Mononuclear cell (primary cell): ENCODE data around the gene SZT2. TPM values are rescaled to one million over a fixed set of nuclear protein-coding genes. Genes with fewer than 3 reads are reported as not detected.
"Not testable (repeated sequence)": the region's sequence is repeated elsewhere in the genome, so short reads cannot be mapped to it uniquely, and the experiment has no call there.

Experiments used
- H3K27me3 ChIP-seq: 2 replicates; pipeline ENCODE4 v1.6.0; 2011; ENCODE audit warnings: low read length, control low read depth; ENCODE audit not compliant: insufficient read depth
- H3K4me1 ChIP-seq: 2 replicates; pipeline ENCODE4 v1.5.1; 2011; ENCODE audit warnings: mild to moderate bottlenecking, low read length, control low read depth; ENCODE audit not compliant: insufficient read depth
- H3K4me3 ChIP-seq: 2 replicates; pipeline ENCODE4 v1.5.1; 2011; ENCODE audit warnings: mild to moderate bottlenecking, low read length, moderate library complexity
- H3K9me3 ChIP-seq: 2 replicates; pipeline ENCODE4 v1.5.1; 2011; ENCODE audit warnings: low read depth, mild to moderate bottlenecking, control low read depth, low read length
- total RNA-seq: library from RNA; depleted of rRNA; stranded (reverse); fragments of >200 nt; gene quantifications from one replicate; pipeline ENCODE4 v1.2.3, GENCODE V29; 2012

Gene SZT2
- total RNA-seq, 1 donor = 26.9 TPM

- Histone ChIP-seq H3K4me1 (no peaks in the 10 kb centered on the region), H3K4me3 (no peak overlapping the region), H3K27me3 (no peaks in the 10 kb centered on the region), H3K9me3 (no peaks in the 10 kb centered on the region)
Measured at GRCh38 chr1:43481491-43481890, 91.8 kb downstream of the SZT2 start.

- H3K27me3 ChIP-seq = no peaks in the 10 kb centered on the region
- no peak overlapping the region for H3K4me3 ChIP-seq
- H3K4me1 ChIP-seq = no peaks in the 10 kb centered on the region
- H3K9me3 ChIP-seq = no peaks in the 10 kb centered on the region
Measured at GRCh38 chr1:43482215-43482614, 92.5 kb downstream of the SZT2 start.

GRCh38 chr1:43484367-43484766 is 94.7 kb downstream of the SZT2 start:
- Histone ChIP-seq H3K27me3 (no peaks in the 10 kb centered on the region), H3K4me3 (no peak overlapping the region), H3K9me3 (peaks cover 10% of the 10 kb centered on the region), H3K4me1 (no peaks in the 10 kb centered on the region)

GRCh38 chr1:43488165-43488564 is 98.5 kb downstream of the SZT2 start:
- Histone ChIP-seq H3K9me3 (peaks cover 10% of the 10 kb centered on the region), H3K4me3 (no peak overlapping the region), H3K27me3 (no peaks in the 10 kb centered on the region), H3K4me1 (no peaks in the 10 kb centered on the region)

- Histone ChIP-seq H3K4me1 (no peaks in the 10 kb centered on the region), H3K27me3 (no peaks in the 10 kb centered on the region), H3K9me3 (peaks cover 10% of the 10 kb centered on the region), H3K4me3 (no peak overlapping the region)
Measured at GRCh38 chr1:43491061-43491460, 101.4 kb downstream of the SZT2 start.

- Histone ChIP-seq H3K9me3 (peaks cover 7% of the 10 kb centered on the region), H3K4me1 (no peaks in the 10 kb centered on the region), H3K27me3 (no peaks in the 10 kb centered on the region), H3K4me3 (no peak overlapping the region)
Measured at GRCh38 chr1:43492826-43493225, 103.1 kb downstream of the SZT2 start.

GRCh38 chr1:43493661-43494450 is 104.2 kb downstream of the SZT2 start:
- Histone ChIP-seq H3K4me3 (no peak overlapping the region), H3K9me3 (no peaks in the 10 kb centered on the region), H3K4me1 (no peaks in the 10 kb centered on the region), H3K27me3 (no peaks in the 10 kb centered on the region)

GRCh38 chr1:43495204-43495603 is 105.5 kb downstream of the SZT2 start:
- Histone ChIP-seq H3K4me1 (no peaks in the 10 kb centered on the region), H3K9me3 (no peaks in the 10 kb centered on the region), H3K27me3 (no peaks in the 10 kb centered on the region), H3K4me3 (no peak overlapping the region)

GRCh38 chr1:43499898-43500297 is 110.2 kb downstream of the SZT2 start:
- H3K27me3 ChIP-seq = no peaks in the 10 kb centered on the region
- H3K9me3 ChIP-seq = no peaks in the 10 kb centered on the region
- H3K4me3 ChIP-seq = no peak overlapping the region
- no peaks in the 10 kb centered on the region for H3K4me1 ChIP-seq

- H3K27me3 ChIP-seq, H3K4me1 ChIP-seq, H3K4me3 ChIP-seq, H3K9me3 ChIP-seq: not testable (repeated sequence)
Measured at GRCh38 chr1:43501806-43502205, 112.1 kb downstream of the SZT2 start.

- Histone ChIP-seq H3K4me1 (no peaks in the 10 kb centered on the region), H3K9me3 (no peaks in the 10 kb centered on the region), H3K4me3 (no peak overlapping the region), H3K27me3 (no peaks in the 10 kb centered on the region)
Measured at GRCh38 chr1:43503534-43503933, 113.8 kb downstream of the SZT2 start.

Other genes starting within 250 kb of the SZT2 start
- gene EBNA1BP2, start 217.6 kb upstream of the SZT2 start, total RNA-seq = 7.1 TPM
- gene CFAP57, start 217.6 kb upstream of the SZT2 start, total RNA-seq = 0.10 TPM
- gene TMEM125, start 119.9 kb upstream of the SZT2 start, total RNA-seq = 0.10 TPM
- not detected for gene C1orf210, start 104.3 kb upstream of the SZT2 start, total RNA-seq
- 0.94 TPM for gene TIE1, start 88.9 kb upstream of the SZT2 start, total RNA-seq
- gene MPL, start 52.1 kb upstream of the SZT2 start, total RNA-seq = 2.3 TPM
- 0.52 TPM for gene CDC20, start 30.9 kb upstream of the SZT2 start, total RNA-seq
- gene ELOVL1, start 21.9 kb upstream of the SZT2 start, total RNA-seq = 18.4 TPM
- gene MED8, start 99 bp upstream of the SZT2 start, total RNA-seq = 21.6 TPM
- 7.9 TPM for gene HYI, start 64.0 kb downstream of the SZT2 start, total RNA-seq
- under 0.01 TPM for gene PTPRF, start 141.0 kb downstream of the SZT2 start, total RNA-seq